ENCODE data around the gene RNF167. TPM values are rescaled to one million over a fixed set of nuclear protein-coding genes. Genes with fewer than 3 reads are reported as not detected.

Gene RNF167
- total and polyA plus RNA-seq, 2 donors from 2014 or later: 95.0 to 188 TPM

DNA sequence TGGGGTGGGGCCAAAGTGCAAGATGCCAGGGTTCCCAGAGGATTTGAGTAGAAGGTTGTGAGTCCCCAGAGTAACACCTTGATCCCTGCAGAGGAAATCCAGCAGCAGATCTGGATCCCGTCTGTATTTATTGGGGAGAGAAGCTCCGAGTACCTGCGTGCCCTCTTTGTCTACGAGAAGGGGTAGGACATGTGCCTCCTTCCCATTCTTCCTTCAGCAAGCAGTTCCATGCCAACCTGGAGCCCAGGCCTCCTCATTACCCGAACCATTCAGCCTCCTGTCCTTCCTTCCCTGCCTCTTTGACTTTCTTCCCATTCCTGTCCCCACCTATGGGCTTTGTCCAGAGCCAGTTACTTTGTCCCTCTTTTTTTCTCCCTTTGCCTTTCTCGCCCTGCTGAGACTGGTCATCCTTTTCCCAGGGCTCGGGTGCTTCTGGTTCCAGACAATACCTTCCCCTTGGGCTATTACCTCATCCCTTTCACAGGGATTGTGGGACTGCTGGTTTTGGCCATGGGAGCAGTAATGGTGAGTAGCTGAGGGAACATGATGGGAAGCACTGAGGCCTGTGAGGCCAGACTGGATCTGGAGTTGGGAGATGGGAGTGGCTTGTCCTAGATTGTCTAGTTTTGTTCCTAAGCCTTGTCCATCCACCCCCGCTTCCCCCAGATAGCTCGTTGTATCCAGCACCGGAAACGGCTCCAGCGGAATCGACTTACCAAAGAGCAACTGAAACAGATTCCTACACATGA, 2.9 kb downstream of the RNF167 start:
- Histone ChIP-seq H3K27ac (ENCODE audit: low read depth in 2 of 2, low read length in 2 of 2) (peak overlapping the region in 1 of 2 donors; percentile 15), H3K4me1 (ENCODE audit: control insufficient read depth in 2 of 3, insufficient read depth in 2 of 3, low read depth in 1 of 3, low read length in 3 of 3) (peaks cover 5 to 43% (median 25%) of the 10 kb centered on the region in 3 donors), H3K27me3 (ENCODE audit: control insufficient read depth, insufficient read depth, low read length) (no peaks in the 10 kb centered on the region), H3K9me3 (ENCODE audit: control insufficient read depth in 2 of 3, insufficient read depth in 1 of 3, low read length in 3 of 3) (no peaks in the 10 kb centered on the region), H3K4me3 (ENCODE audit: low read length in 3 of 3) (no peak overlapping the region), H3K9ac (ENCODE audit: low read length in 3 of 3) (no peak overlapping the region), H3K36me3 (ENCODE audit: control insufficient read depth in 2 of 3, insufficient read depth in 3 of 3, low read length in 3 of 3) (peaks cover 6 to 33% (median 22%) of the 10 kb centered on the region in 3 donors)
- TF ChIP-seq, protein P1, sequence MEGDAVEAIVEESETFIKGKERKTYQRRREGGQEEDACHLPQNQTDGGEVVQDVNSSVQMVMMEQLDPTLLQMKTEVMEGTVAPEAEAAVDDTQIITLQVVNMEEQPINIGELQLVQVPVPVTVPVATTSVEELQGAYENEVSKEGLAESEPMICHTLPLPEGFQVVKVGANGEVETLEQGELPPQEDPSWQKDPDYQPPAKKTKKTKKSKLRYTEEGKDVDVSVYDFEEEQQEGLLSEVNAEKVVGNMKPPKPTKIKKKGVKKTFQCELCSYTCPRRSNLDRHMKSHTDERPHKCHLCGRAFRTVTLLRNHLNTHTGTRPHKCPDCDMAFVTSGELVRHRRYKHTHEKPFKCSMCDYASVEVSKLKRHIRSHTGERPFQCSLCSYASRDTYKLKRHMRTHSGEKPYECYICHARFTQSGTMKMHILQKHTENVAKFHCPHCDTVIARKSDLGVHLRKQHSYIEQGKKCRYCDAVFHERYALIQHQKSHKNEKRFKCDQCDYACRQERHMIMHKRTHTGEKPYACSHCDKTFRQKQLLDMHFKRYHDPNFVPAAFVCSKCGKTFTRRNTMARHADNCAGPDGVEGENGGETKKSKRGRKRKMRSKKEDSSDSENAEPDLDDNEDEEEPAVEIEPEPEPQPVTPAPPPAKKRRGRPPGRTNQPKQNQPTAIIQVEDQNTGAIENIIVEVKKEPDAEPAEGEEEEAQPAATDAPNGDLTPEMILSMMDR (IDR thresholded peaks at IDR 0.05; ENCODE audit: borderline replicate concordance, extremely low read depth, insufficient read depth): no peak
- intact Hi-C loops (cut with DNase I): no loop called here
- no peak for FAIRE-seq
- no peak for DNase-seq

DNA sequence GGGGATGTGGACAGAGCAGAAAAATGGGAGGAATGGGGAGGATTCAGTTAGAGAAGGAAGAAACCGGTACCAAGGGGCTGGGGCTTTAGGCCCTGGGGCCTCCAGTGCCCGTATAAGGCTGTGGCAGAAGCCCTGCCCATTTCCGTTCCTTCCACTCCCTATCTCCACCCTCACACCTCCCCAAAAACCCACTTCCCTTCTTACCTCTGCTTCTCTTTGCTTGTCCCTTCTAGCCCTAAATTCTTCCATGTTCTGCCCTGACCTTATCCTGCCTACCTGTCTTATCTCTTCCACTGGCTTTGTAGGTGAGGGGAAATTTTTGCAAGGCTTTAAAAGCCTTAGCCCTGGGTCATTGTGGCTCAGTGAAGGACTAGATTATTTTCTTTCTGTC, 4.1 kb downstream of the RNF167 start:
- H3K27me3 ChIP-seq (ENCODE audit: control insufficient read depth, insufficient read depth, low read length): no peaks in the 10 kb centered on the region
- intact Hi-C loops (cut with DNase I): no loop called here
- TF ChIP-seq, protein P1 (IDR thresholded peaks at IDR 0.05; ENCODE audit: borderline replicate concordance, extremely low read depth, insufficient read depth): no peak
- H3K36me3 ChIP-seq (ENCODE audit: control insufficient read depth in 2 of 3, insufficient read depth in 3 of 3, low read length in 3 of 3): peaks cover 6 to 30% (median 21%) of the 10 kb centered on the region in 3 donors
- no peak overlapping the region for H3K4me3 ChIP-seq (ENCODE audit: low read length in 3 of 3)
- DNase-seq (no peak), FAIRE-seq (no peak)
- H3K9ac ChIP-seq (ENCODE audit: low read length in 3 of 3): no peak overlapping the region
- H3K9me3 ChIP-seq (ENCODE audit: control insufficient read depth in 2 of 3, insufficient read depth in 1 of 3, low read length in 3 of 3): no peaks in the 10 kb centered on the region
- peaks cover 5 to 32% (median 15%) of the 10 kb centered on the region in 3 donors for H3K4me1 ChIP-seq (ENCODE audit: control insufficient read depth in 2 of 3, insufficient read depth in 2 of 3, low read depth in 1 of 3, low read length in 3 of 3)
- no peak overlapping the region for H3K27ac ChIP-seq (ENCODE audit: low read depth in 2 of 2, low read length in 2 of 2)

DNA sequence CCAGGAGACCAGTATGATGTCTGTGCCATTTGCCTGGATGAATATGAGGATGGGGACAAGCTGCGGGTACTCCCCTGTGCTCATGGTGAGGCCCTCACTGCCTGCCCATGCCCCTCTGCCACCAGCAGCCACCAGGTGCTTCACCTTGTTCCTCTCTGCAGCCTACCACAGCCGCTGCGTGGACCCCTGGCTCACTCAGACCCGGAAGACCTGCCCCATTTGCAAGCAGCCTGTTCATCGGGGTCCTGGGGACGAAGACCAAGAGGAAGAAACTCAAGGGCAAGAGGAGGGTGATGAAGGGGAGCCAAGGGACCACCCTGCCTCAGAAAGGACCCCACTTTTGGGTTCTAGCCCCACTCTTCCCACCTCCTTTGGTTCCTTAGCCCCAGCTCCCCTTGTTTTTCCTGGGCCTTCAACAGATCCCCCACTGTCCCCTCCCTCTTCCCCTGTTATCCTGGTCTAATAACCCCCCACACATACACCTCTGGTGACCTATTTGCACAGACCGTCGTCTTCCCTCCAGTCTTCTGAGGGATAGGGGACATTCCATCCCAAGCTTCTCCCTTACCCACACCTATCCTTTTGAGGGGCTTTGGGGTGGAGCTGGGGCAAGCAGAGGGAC, 4.6 kb downstream of the RNF167 start:
- intact Hi-C loops (cut with DNase I): no loop called here
- H3K27me3 ChIP-seq (ENCODE audit: control insufficient read depth, insufficient read depth, low read length): no peaks in the 10 kb centered on the region
- H3K9me3 ChIP-seq (ENCODE audit: control insufficient read depth in 2 of 3, insufficient read depth in 1 of 3, low read length in 3 of 3): no peaks in the 10 kb centered on the region
- FAIRE-seq (no peak), DNase-seq (no peak)
- H3K4me1 ChIP-seq (ENCODE audit: control insufficient read depth in 2 of 3, insufficient read depth in 2 of 3, low read depth in 1 of 3, low read length in 3 of 3): peaks cover 5 to 31% (median 13%) of the 10 kb centered on the region in 3 donors
- no peak overlapping the region for H3K4me3 ChIP-seq (ENCODE audit: low read length in 3 of 3)
- H3K27ac ChIP-seq (ENCODE audit: low read depth in 2 of 2, low read length in 2 of 2): peak overlapping the region; percentile 30 to 49
- H3K9ac ChIP-seq (ENCODE audit: low read length in 3 of 3): no peak overlapping the region
- TF ChIP-seq, protein P1 (IDR thresholded peaks at IDR 0.05; ENCODE audit: borderline replicate concordance, extremely low read depth, insufficient read depth): no peak
- H3K36me3 ChIP-seq (ENCODE audit: control insufficient read depth in 2 of 3, insufficient read depth in 3 of 3, low read length in 3 of 3): peaks cover 6 to 30% (median 21%) of the 10 kb centered on the region in 3 donors

Measured in kidney (tissue), 14 donors.